Right lobe of liver (tissue), 4 donors: Measurements from ENCODE around the gene ANKFN1.

ENCODE experiments used
- POLR2A ChIP-seq: fragments of 450-650 bp; IDR thresholded peaks from one replicate; pipeline ENCODE4 v1.6.1; 2017; ENCODE audit warnings: antibody characterized with exemption, mild to moderate bottlenecking
- TF ChIP-seq, protein P1 (sequence below), 4 donors: fragments of 200-600 bp in 3 of 4; fragments of 450-650 bp in 1 of 4; IDR thresholded peaks; one replicate each; pipeline versions ENCODE4 v1.5.1 to v1.8.0; 2016 to 2022; ENCODE audit warnings: antibody characterized with exemption in 4 of 4, mild to moderate bottlenecking in 2 of 4
- donor health status: DM: no; HTN: no; CAD: no.
- donor health status: DM: no; HTN: no; CAD: no.
- donor health status: DM: no; HTN: yes; CAD: no.

DNA sequence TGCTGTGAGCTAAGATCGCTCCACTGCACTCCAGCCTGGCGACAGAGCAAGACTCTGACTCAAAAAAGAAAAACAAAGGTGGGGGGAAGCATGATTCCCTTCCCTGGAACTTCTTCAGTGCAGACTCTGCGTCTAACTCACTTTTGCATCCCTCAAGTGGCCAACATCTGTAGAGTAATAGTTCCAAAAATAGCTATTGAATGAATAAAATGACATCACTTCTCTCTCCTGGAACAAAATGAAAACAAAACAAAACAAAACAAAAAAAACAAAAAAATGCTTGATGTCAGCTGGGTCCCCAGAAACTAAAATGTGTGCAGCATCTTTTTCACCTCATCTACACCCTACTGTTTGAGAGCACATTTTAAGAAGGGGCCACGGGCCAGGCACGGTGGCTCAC lies 242.5 kb downstream of the ANKFN1 start:
- TF ChIP-seq, protein P1, sequence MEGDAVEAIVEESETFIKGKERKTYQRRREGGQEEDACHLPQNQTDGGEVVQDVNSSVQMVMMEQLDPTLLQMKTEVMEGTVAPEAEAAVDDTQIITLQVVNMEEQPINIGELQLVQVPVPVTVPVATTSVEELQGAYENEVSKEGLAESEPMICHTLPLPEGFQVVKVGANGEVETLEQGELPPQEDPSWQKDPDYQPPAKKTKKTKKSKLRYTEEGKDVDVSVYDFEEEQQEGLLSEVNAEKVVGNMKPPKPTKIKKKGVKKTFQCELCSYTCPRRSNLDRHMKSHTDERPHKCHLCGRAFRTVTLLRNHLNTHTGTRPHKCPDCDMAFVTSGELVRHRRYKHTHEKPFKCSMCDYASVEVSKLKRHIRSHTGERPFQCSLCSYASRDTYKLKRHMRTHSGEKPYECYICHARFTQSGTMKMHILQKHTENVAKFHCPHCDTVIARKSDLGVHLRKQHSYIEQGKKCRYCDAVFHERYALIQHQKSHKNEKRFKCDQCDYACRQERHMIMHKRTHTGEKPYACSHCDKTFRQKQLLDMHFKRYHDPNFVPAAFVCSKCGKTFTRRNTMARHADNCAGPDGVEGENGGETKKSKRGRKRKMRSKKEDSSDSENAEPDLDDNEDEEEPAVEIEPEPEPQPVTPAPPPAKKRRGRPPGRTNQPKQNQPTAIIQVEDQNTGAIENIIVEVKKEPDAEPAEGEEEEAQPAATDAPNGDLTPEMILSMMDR (IDR thresholded peaks at IDR 0.05) = no peak
- TF ChIP-seq POLR2A = no peak
